CD4-positive, alpha-beta T cell treated with Interleukin-17A for 1 hour (primary cell): ENCODE data around the gene UTY.

Source experiments
- DNase-seq: peaks from one replicate; pipeline ENCODE4 v3.0.0-alpha.2; 2020

Gene UTY

GRCh38 chrY:13479828-13480227, at the start of gene UTY:
Gene UTY, minus strand, starts transcription at chrY:13480033. Its CDS starts 368 bp downstream, at chrY:13479665.
- DNase-seq = peak; percentile 88

DNA sequence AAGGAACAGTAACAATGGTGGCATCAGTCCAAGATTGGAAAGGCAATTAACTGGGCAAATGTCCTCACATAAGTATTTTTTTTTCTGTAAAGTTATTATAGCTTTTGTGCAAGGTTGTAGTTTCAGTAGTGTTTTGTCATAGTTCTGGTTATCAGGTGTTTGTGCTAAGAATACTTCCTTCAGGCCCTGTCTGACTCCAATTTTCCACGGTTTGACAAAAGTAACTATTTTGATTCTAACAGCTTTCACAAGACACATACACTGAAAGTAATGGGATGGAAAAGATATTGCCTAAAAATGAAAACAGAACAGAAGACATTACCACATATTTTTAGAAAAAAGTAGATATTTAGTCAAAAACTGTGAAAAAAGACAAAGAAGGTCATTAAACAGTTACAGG, 40.6 kb upstream of the UTY start:
- DNase-seq = no peak

GRCh38 chrY:13501215-13501614, 21.4 kb upstream of the UTY start:
- no peak for DNase-seq

- DNase-seq = no peak
These were observed 13.9 kb upstream of the UTY start for GRCh38 chrY:13493737-13494136.

GRCh38 chrY:13492408-13492807, 12.6 kb upstream of the UTY start:
- DNase-seq = no peak

DNA sequence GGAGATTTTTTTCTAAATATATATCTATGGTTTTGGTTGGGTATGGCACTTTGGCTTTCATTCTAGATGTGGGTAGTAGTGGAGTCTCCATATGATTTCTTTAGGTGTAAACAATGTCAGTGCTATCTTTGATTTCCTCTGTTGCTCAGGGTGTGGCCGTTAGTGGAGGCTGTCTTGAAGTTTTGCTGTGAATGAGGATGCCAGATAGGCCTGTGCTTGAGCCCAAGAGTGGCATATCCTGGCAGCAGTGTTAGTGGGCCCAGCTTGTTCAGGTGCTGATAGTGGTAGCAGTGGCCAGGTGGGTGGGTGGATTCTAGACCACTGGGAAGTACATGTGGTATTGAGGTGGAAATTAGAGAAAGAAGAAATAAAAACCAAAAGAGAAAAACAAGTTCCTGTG, 8.9 kb upstream of the UTY start:
- no peak for DNase-seq

DNA sequence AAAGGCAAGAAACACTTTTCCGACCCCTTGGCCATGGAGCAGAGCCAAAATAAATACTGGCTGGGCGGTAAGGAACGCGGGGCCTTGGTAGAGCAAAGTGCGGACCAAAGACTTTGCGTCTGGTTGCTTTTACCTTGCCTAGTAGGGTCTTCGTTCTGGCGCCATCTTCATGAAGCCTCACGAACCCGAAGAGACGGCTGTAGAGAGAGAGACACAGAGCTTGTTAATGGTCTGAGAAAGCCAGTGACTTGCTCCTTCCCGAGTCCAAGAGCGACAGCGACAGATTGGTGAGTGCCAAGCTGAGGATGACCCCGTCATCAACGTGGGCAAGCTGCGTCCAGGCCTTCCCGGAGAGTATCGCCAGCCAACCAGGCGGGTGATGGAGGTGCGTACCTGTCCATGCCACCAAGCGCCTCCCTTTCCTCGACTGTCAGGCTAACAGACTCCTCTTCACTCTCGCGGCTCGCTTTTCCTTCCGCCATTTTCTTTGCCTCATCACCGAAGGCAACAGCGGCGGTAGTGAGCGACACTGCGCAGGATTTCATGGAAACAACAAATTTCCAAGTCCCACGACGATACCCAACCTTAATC, 617 bp downstream of the UTY start:
- DNase-seq = peak; percentile 76

- DNase-seq = peak; percentile 83
These were observed 1.6 kb downstream of the UTY start for GRCh38 chrY:13478126-13478785.

GRCh38 chrY:13474997-13475396, 4.8 kb downstream of the UTY start:
- peak; percentile 24 for DNase-seq

GRCh38 chrY:13451572-13451971, 28.3 kb downstream of the UTY start:
- DNase-seq = no peak

GRCh38 chrY:13450596-13451130, 29.2 kb downstream of the UTY start:
- no peak for DNase-seq

DNA sequence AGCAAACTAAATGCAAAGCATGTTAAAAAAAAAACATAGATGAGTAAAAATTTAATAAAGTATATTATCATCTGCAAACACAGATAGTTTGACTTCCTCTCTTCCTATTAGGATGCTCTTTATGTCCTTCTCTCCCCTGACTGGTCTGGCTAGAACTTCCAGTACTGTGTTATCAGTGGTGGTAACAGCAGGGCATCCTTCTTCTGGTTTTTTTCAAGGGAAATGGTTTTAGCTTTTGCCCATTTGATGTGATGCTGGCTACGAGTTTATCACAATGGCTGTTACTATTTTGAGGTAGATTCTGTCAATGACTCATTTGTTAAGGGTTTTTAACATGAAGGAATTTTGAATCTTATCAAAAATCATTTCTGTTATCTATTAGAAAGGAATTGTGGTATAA, 34.3 kb downstream of the UTY start:
- DNase-seq = no peak

DNA sequence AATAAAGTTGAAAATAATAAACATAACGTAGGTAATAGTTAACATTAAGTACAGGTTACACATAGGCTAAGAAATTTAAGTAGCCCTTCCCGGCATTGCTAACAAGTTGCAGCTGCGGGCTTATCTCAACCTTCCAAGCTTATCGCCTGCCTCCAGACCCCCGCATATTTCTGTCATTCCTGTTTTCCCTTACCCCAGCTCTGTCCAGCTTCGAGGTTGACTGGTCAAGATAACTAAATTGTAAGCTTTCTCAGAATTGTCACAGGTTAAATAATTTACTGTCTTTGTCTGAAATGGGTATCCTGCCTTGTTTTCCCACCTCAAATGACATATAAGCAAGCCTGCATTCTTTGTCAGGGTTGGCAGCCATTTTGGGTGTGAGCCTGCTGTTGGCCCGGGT, 36.7 kb downstream of the UTY start:
- no peak for DNase-seq

- no peak for DNase-seq
These were observed 39.0 kb downstream of the UTY start for GRCh38 chrY:13440811-13441210.

DNA sequence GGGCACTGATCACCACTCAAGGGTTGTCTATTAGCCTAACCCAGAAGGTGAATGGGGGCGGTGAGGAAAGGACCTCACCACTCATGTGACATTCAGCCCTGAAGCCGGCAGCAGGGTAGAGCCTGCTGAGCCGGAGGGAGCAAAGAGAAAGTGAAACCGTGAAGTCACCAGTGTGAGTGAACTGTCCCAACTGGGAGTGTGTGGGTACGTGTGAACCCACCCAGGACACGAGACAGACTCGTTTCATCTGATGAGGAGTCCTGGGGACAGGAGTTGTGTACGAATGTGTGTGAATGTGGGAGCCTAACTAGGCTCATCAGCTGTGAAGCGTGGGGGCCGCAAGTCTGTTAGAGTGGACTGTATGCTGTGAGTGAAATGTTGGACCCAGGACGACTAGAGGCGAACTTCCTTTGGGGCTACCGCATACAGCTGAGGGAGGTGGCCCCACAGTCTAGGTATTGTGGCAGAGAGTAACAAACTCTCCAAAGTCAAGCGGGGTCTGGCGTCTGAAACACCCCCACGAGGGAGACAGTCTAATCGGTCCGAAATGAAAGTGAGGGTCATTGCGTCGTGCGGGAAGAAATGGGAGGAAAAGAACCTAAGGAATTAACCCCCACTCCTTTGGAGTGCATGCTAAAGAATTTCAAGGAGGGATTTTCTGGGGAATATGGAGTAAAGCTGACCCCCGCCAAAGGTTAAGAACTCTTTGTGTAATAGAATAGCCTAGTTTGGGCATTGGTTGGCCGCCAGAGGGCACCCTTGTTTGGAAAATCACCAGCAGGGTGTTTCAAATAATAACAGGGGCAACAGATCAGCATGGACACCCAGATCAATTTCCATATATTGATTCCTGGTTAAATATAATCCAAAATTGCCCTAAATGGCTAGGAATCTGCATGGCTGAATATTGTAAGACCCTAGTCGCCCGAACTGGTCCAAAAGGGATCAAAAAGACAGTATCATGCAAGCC, 43.6 kb downstream of the UTY start:
- DNase-seq = peak; percentile 73

GRCh38 chrY:13435206-13435967, 44.4 kb downstream of the UTY start:
- DNase-seq = no peak

GRCh38 chrY:13432293-13433025, 47.4 kb downstream of the UTY start:
- DNase-seq = peak; percentile 18

DNA sequence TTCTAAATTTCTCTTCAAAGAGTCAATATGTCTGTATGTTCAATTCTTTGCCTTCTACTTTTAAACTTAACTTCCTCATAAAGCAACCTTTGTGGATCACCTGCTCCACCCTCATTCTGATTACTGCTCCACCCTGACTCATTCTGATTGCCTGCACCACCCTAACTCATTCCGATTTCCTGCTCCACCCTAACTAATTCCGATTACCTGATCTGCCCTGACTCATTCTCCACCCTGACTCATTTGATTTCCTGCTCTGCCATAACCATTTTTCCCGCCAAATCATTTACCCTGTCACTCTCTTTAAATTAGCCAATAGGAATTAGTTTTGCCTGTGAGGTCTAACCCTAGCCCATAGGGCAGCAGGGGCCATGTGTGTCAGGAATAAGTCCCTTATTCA, 50.3 kb downstream of the UTY start:
- DNase-seq = no peak

DNA sequence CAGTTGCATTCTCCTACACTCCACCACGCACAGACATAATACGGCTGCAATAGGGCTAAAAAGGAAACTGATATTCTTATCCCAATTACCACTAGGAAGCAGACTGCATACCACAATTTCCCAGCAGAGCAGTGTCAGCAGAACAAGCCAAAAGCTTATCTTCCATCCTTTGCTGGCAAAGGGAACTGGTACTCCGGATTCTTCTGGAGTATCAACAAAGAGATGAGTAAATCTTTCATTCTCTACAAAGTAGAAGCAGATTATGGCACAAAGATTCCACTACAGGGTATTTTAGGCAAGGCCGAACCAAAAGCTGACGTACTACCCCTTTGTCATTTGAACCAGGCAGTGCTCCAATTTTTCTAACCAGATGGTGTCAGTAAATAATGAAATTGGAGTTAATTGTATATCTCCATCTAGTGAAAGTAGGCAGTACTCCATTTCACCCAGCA, 56.5 kb downstream of the UTY start:
- no peak for DNase-seq

DNA sequence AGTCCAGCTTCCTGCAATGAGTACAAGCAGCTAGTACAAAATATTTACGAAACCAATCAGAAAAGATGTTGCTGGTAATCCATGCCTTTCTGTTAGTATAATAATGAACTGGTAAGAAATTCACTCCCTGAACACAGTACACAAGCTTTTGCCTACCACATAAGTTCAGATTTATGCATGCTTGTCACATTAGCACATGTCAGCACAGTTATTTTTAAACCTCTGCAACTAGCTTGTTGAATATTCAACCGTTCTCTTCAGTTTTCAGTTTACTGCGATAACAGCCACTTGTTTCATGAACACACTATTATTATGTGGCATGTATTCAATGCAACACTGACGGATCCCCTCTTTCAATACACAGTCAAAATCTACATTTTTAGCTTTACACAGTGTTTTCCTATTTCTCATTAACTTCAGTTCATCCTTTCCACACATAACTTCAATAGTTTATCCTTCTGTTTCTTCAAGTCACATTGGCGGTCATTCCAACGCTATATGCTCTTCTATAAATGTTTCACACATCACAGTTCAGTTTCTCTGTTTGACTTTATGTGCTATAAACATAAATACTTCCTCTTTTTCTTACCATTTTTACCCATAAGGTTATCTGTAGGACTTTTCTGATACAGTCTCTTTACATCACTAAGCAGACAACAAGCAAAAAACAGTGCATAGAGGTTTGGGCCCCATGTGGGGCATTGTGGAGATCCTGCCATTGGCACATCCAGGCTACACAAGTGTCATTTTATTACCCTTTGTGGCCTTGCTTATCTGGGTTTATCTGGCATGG, 62.8 kb downstream of the UTY start:
- no peak for DNase-seq

DNA sequence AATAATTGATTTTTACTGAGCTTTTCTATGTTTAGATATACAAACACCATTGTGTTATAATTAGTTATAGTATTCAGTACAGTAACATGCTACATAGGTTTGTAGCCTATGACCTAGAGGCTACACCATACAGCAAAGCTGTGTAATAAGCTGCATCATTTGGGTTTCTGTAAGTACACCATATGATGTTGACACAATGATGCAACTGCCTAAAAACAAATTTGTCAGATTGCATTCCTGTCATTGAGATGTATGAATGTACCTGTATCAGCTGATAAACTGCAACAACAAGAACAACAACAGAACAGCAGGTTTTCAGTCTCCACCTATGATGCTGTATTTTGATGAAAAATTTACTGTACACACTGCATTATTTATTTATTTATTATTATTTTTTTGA, 64.3 kb downstream of the UTY start:
- DNase-seq = no peak
